GM19328 (cell line): Measurements from ENCODE around the gene HPS1.

ENCODE experiments used
- ATAC-seq: cut with Tn5 transposase; IDR thresholded peaks from one replicate; pipeline ENCODE4 v1.9.1; 2021; ENCODE audit warnings: mild to moderate bottlenecking, moderate library complexity; ENCODE audit not compliant: unreplicated experiment

Gene HPS1

DNA sequence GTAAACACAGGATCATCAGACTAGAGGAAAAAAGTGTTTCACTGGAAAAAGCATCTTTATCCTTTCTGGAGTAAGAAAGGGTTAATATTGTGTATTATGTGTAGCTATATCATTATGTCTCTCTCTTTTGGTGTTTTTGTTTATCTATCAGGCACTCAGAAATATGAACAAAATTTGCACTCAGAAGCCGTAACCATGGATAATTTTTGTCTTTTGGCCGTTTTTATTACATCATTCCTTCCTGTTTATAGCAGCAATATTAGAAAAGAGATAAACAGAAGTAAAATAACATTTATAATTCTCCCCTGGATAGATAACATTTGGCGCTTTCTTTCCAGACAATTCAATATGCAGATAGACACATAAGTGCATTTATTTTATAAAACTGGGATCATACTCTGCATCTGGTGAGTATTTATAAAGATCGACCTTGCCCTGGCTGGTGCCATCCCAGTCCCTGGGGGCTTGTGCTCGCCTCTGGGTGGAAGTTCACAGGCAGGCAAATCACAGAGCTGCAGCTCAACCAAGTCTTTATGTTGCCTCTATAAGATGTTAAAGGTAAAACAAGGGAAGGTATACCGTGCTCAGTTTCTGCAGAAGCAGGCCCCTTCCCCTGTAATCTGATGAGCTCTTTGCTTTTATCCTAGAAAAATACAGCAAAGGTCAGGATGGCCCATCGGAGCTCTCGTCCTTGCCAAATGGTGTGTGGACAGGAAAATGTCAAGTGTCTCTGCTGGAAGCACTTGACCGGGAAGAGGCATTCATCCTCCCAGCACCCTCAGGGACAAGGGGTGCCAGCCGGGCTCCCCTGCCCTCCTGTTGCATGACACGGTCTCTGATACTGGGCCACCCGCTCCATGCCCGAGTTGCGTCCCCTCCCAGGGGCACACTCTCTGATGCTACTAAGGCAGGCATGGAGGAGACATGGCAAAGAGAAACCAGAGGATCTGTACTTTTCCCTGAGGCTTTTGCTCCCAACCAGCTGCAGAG is 75.6 kb downstream of the HPS1 start:
- ATAC-seq: no peak

DNA sequence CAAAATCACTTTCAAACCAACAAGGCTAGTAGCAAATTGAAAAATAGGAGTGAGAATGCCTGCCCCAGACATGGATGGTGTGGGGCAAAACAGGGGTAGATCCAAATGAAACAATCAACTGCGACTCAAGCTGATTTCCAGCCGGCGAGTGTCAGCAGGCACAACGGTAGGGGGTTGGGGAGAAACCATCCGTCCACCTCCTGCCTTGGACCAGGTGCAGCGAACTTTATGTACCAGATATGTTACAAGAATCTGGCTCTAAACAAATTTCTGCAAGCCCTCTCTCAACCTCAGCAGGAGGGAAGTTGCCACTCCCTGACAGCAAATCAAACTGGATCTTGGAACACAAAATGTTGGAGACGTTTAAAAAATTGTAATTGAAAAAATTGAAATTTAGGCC is 76.9 kb downstream of the HPS1 start:
- no peak for ATAC-seq

- no peak for ATAC-seq
Observed at GRCh38 chr10:98368644-98369043, 78.1 kb downstream of the HPS1 start.

GRCh38 chr10:98367604-98368451 is 78.9 kb downstream of the HPS1 start:
- no peak for ATAC-seq
